NCI-H1436 (cell line): ENCODE measurements around the gene SGF29.
"Not testable (repeated sequence)": the region's sequence is repeated elsewhere in the genome, so short reads cannot be mapped to it uniquely, and the experiment has no call there.

Experiments
- DNase-seq: peaks from one replicate; lab custom pipeline; 2025; lab: John Stamatoyannopoulos, UW

SGF29 gene

GRCh38 chr16:28532940-28533647, 20.6 kb upstream of the SGF29 start:
- DNase-seq, result no peak

GRCh38 chr16:28534542-28535373, 19.0 kb upstream of the SGF29 start:
- DNase-seq, result no peak

GRCh38 chr16:28537076-28537475, 16.6 kb upstream of the SGF29 start:
- DNase-seq, result no peak

GRCh38 chr16:28537964-28538732, 15.6 kb upstream of the SGF29 start:
- DNase-seq, result no peak

- no peak for DNase-seq
These were observed 14.8 kb upstream of the SGF29 start, which contains the start of gene NUPR1 for GRCh38 chr16:28538733-28539596. Gene NUPR1 (minus strand): TSS chr16:28538974. CDS start chr16:28538907, 67 bp downstream.

- no peak for DNase-seq
These were observed 13.4 kb upstream of the SGF29 start for GRCh38 chr16:28540346-28540745.

GRCh38 chr16:28542646-28543045, 11.1 kb upstream of the SGF29 start:
- DNase-seq, result no peak

- no peak for DNase-seq
These were observed 10.6 kb upstream of the SGF29 start for GRCh38 chr16:28543072-28543471.

- DNase-seq, result no peak
These were observed 8.7 kb upstream of the SGF29 start for GRCh38 chr16:28544998-28545397.

GRCh38 chr16:28545964-28546363, 7.8 kb upstream of the SGF29 start:
- not testable (repeated sequence) for DNase-seq

GRCh38 chr16:28546626-28547025, 7.1 kb upstream of the SGF29 start:
- no peak for DNase-seq

GRCh38 chr16:28548306-28548802, 5.4 kb upstream of the SGF29 start:
- DNase-seq, result no peak

- DNase-seq, result no peak
These were observed 4.3 kb upstream of the SGF29 start for GRCh38 chr16:28549301-28549899.

GRCh38 chr16:28554634-28555423, 1.1 kb downstream of the SGF29 start:
- no peak for DNase-seq

GRCh38 chr16:28555561-28555960, 1.8 kb downstream of the SGF29 start:
- no peak for DNase-seq

- DNase-seq, result no peak
These were observed 3.2 kb downstream of the SGF29 start for GRCh38 chr16:28556914-28557320.

GRCh38 chr16:28558456-28558855, 4.7 kb downstream of the SGF29 start:
- DNase-seq, result no peak

GRCh38 chr16:28561557-28562187, 8.0 kb downstream of the SGF29 start:
- no peak for DNase-seq

- no peak for DNase-seq
These were observed 8.5 kb downstream of the SGF29 start for GRCh38 chr16:28562199-28562598.

GRCh38 chr16:28563218-28563617, 9.5 kb downstream of the SGF29 start:
- DNase-seq, result no peak
